GM12878 (cell line): ENCODE measurements around the gene ARID5B. TPM values are rescaled to one million over a fixed set of nuclear protein-coding genes. Genes with fewer than 3 reads are reported as not detected.

Source experiments
- ATAC-seq: fragments of 200-7000 bp; cut with Tn5 transposase; 3 replicates; pipeline ENCODE4 v1.9.1; 2020; ENCODE audit warnings: mild to moderate bottlenecking, moderate library complexity
- BruUV-seq: library from RNA; stranded (reverse); fragments of 400-500 nt; replicated peaks from 2 replicates; lab custom pipeline; 2021; lab: Mats Ljungman, UMichigan
- CTCF ChIA-PET: fragments of 300-600 bp; sonication (Branson Sonifier 250); formaldehyde crosslinking; extraction: SDS; loops from one replicate; lab custom pipeline; 2021; ENCODE audit warnings: inconsistent platforms; lab: Yijun Ruan, JAX
- POLR2A ChIA-PET: fragments of 350-600 bp; formaldehyde crosslinking; extraction: SDS; loops from one replicate; lab custom pipeline; 2021; ENCODE audit warnings: inconsistent platforms; lab: Charles Lee
- RAD21 ChIA-PET: fragments of 300-600 bp; sonication (Branson Sonifier 250); formaldehyde crosslinking; loops from one replicate; lab custom pipeline; 2023; ENCODE audit warnings: antibody characterized with exemption; ENCODE audit not compliant: unreplicated experiment; lab: Charles Lee
- SMC1A ChIA-PET: fragments of 300-600 bp; sonication (Branson Sonifier 250); formaldehyde crosslinking; loops from one replicate; lab custom pipeline; 2023; ENCODE audit not compliant: unreplicated experiment, uncharacterized antibody; lab: Charles Lee
- DNase-seq: peaks from one replicate; pipeline ENCODE4 v3.0.0-alpha.2; 2011; ENCODE audit warnings: low read depth, low spot score
- FAIRE-seq: peaks from 3 replicates; lab custom pipeline; 2011; peaks lifted over from hg19 to GRCh38; lab: Jason Lieb, UNC
- H2AFZ ChIP-seq: 2 replicates; pipeline ENCODE4 v1.6.0; 2011; ENCODE audit warnings: low read depth, low read length, control low read depth; ENCODE audit not compliant: control insufficient read depth
- H3K27ac ChIP-seq: 2 replicates; pipeline ENCODE4 v1.5.1; 2011; ENCODE audit warnings: control low read depth; ENCODE audit not compliant: control insufficient read depth, insufficient read depth
- H3K27me3 ChIP-seq, 2 experiments: replicated peaks in 1 of 2; 2 replicates each; pipeline versions ENCODE4 v1.6.0 to v1.6.1; 2011; ENCODE audit warnings: low read length in 1 of 2; ENCODE audit not compliant: control insufficient read depth in 2 of 2, insufficient read depth in 2 of 2
- H3K36me3 ChIP-seq, 2 experiments: 2 replicates each; pipeline ENCODE4 v1.5.1; 2011; ENCODE audit warnings: low read length in 1 of 2; ENCODE audit not compliant: control insufficient read depth in 2 of 2, insufficient read depth in 2 of 2
- H3K4me1 ChIP-seq: 2 replicates; pipeline ENCODE4 v1.6.1; 2011; ENCODE audit warnings: mild to moderate bottlenecking, low read length, moderate library complexity, mixed read lengths; ENCODE audit not compliant: control insufficient read depth, insufficient read depth
- H3K4me2 ChIP-seq: 2 replicates; pipeline ENCODE4 v1.6.0; 2011; ENCODE audit warnings: control low read depth; ENCODE audit not compliant: control insufficient read depth, insufficient read depth
- H3K4me3 ChIP-seq: fragments of 200-600 bp; sonication (generic); 2 replicates; pipeline ENCODE4 v1.5.1; 2016
- H3K79me2 ChIP-seq: 2 replicates; pipeline ENCODE4 v1.6.0; 2011; ENCODE audit warnings: low read length; ENCODE audit not compliant: control insufficient read depth, insufficient read depth
- H3K9ac ChIP-seq: 2 replicates; pipeline ENCODE4 v1.8.0; 2011; ENCODE audit warnings: low read length, control low read depth, mixed read lengths; ENCODE audit not compliant: control insufficient read depth, insufficient read depth
- H3K9me3 ChIP-seq: replicated peaks from 3 replicates; pipeline ENCODE4 v1.5.1; 2011; ENCODE audit warnings: mild to moderate bottlenecking, low read length; ENCODE audit not compliant: control insufficient read depth, insufficient read depth
- H4K20me1 ChIP-seq: 2 replicates; pipeline ENCODE4 v1.6.0; 2011; ENCODE audit not compliant: control insufficient read depth, insufficient read depth
- BCL11A ChIP-seq: IDR thresholded peaks from 2 replicates; pipeline ENCODE4 v1.6.1; 2011; ENCODE audit warnings: low read depth, low read length
- BCL3 ChIP-seq: IDR thresholded peaks from 2 replicates; pipeline ENCODE4 v1.6.1; 2011; ENCODE audit warnings: borderline replicate concordance, low read depth, mild to moderate bottlenecking, moderate library complexity, low read length; ENCODE audit not compliant: insufficient read depth, poor library complexity, severe bottlenecking
- FOXM1 ChIP-seq: IDR thresholded peaks from 2 replicates; pipeline ENCODE4 v1.6.1; 2012; ENCODE audit warnings: low read depth, mild to moderate bottlenecking, inconsistent platforms, low read length, moderate library complexity
- IKZF2 ChIP-seq, 2 experiments: fragments of 450-650 bp; IDR thresholded peaks; 2 replicates each; pipeline ENCODE4 v1.6.1; 2017; ENCODE audit warnings: mild to moderate bottlenecking in 2 of 2, moderate library complexity in 2 of 2
- JUND ChIP-seq: IDR thresholded peaks from 2 replicates; pipeline ENCODE4 v1.6.1; 2012; ENCODE audit warnings: low read depth, mild to moderate bottlenecking, low read length, improper control_type of control experiment, moderate library complexity
- KAT2A ChIP-seq: conservative IDR thresholded peaks from 2 replicates; pipeline ENCODE4 v1.6.1; 2011; ENCODE audit warnings: low read depth, low read length; ENCODE audit not compliant: control insufficient read depth
- MAX ChIP-seq: IDR thresholded peaks from 2 replicates; pipeline ENCODE4 v1.6.1; 2012; ENCODE audit warnings: low read depth, low read length, improper control_type of control experiment
- POLR2AphosphoS5 ChIP-seq: IDR thresholded peaks from 2 replicates; pipeline ENCODE4 v1.6.1; 2011; ENCODE audit warnings: mild to moderate bottlenecking, low read length, inconsistent platforms
- RAD21 ChIP-seq: IDR thresholded peaks from 2 replicates; pipeline ENCODE4 v1.6.1; 2011; ENCODE audit warnings: mild to moderate bottlenecking, low read depth, low read length, moderate library complexity; ENCODE audit not compliant: insufficient read depth
- RELB ChIP-seq: fragments of 450-650 bp; IDR thresholded peaks from 2 replicates; pipeline ENCODE4 v1.6.1; 2017; ENCODE audit warnings: low read depth, mild to moderate bottlenecking, moderate library complexity
- RUNX3 ChIP-seq: IDR thresholded peaks from 2 replicates; pipeline ENCODE4 v1.6.1; 2012; ENCODE audit warnings: low read length, inconsistent platforms
- SPI1 ChIP-seq: IDR thresholded peaks from 2 replicates; pipeline ENCODE4 v1.6.1; 2011; ENCODE audit warnings: low read depth, mild to moderate bottlenecking, low read length, moderate library complexity, borderline replicate concordance; ENCODE audit not compliant: insufficient read depth
- SREBF2 ChIP-seq: IDR thresholded peaks from 2 replicates; pipeline ENCODE4 v1.6.1; 2012; ENCODE audit warnings: mild to moderate bottlenecking, low read length
- SUZ12 ChIP-seq: fragments of 200-600 bp; sonication (generic); IDR thresholded peaks from one replicate; pipeline ENCODE4 v1.6.1; 2018; ENCODE audit warnings: antibody characterized with exemption, mild to moderate bottlenecking; ENCODE audit not compliant: unreplicated experiment
- TCF3 ChIP-seq: IDR thresholded peaks from 2 replicates; pipeline ENCODE4 v1.6.1; 2012; ENCODE audit warnings: low read depth, mild to moderate bottlenecking, low read length, borderline replicate concordance; ENCODE audit not compliant: insufficient read depth
- ZBTB33 ChIP-seq: fragments of 450-650 bp; IDR thresholded peaks from 2 replicates; pipeline ENCODE4 v1.6.1; 2017; ENCODE audit warnings: mild to moderate bottlenecking
- ZNF274 ChIP-seq: IDR thresholded peaks from one replicate; pipeline ENCODE4 v1.8.0; 2011; ENCODE audit not compliant: insufficient read length, insufficient read depth
- WGBS: methylation state at CpG from one replicate; pipeline ENCODE4 v1.1.6; 2016; ENCODE audit warnings: low lambda C conversion rate; ENCODE audit not compliant: insufficient replicate concordance, insufficient coverage; ENCODE audit errors: missing lambda C conversion rate; 5-methylcytosine and 5-hydroxymethylcytosine counted together
- in situ Hi-C: fragments of 300-500 bp; cut with MboI; formaldehyde crosslinking; loops from 9 replicates; pipeline ENCODE4 v1.14.3; 2018; ENCODE audit warnings: mixed read lengths
- intact Hi-C: fragments of 100-400 bp; cut with micrococcal nuclease; formaldehyde crosslinking; loops from one replicate; pipeline ENCODE4 v1.14.2; 2022; ENCODE audit not compliant: unreplicated experiment
- polyA plus RNA-seq, 11 experiments: library from polyadenylated mRNA; depleted of rRNA in 4 of 11; unstranded in 6 of 11; stranded (reverse) in 5 of 11; fragments of >200 nt; fragmentation: Nextera tagmentation in 4 of 11; fragmentation: Illumina TruSeq in 1 of 11; extraction: Ambion mirVana in 4 of 11; extraction: Trizol in 1 of 11; gene quantifications; 1 replicate in 1 of 11; 2 replicates in 10 of 11; pipeline versions ENCODE4 v1.2.1 to v1.2.3, GENCODE V29; 2011 to 2016; ENCODE audit warnings: inconsistent platforms in 2 of 11, missing spikeins in 2 of 11, low read depth in 1 of 11
- total RNA-seq, 4 experiments: library from RNA; depleted of rRNA in 3 of 4; stranded (reverse); fragments of >200 nt in 3 of 4; fragmentation: Illumina TruSeq in 1 of 4; extraction: Trizol in 1 of 4; gene quantifications; 2 replicates each; pipeline versions ENCODE4 v1.2.1 to v1.2.3, GENCODE V29; 2013 to 2021

The ARID5B gene
- total and polyA plus RNA-seq, 10 of the 15 experiments (the other 5 are each of a cell fraction or from before 2014, with no cell fraction given), result 2.7 to 8.5 (median 6.1) TPM

GRCh38 chr10:62049624-62050345, 148.3 kb downstream of the ARID5B start:
- BruUV-seq, result TSS peak; percentile 18
- Histone ChIP-seq H4K20me1 (no peaks in the 10 kb centered on the region), H3K36me3 (peaks cover 0 to 7% of the 10 kb centered on the region in 2 experiments; a peak in 3 of 4 replicates), H3K79me2 (peaks cover 87% of the 10 kb centered on the region), H3K4me3 (peak overlapping the region; percentile 68)
- no peak for FAIRE-seq
- CTCF ChIA-PET, result interaction anchor here (0.6 to 2.9 kb wide), 8 partner anchors 9 to 201 kb away, joined by 3 to 24 read pairs (median 3); no protein-coding TSS in a partner anchor
- SMC1A ChIA-PET, result interaction anchor here (1.0 to 4.0 kb wide), 11 partner anchors 11 to 195 kb away, joined by 3 to 32 read pairs (median 6); no protein-coding TSS in a partner anchor
- WGBS, result 0% methylated on average over 2 of the region's 2 CpGs
- no peak for TF ChIP-seq SREBF2
- no peak for TF ChIP-seq BCL11A
- TF ChIP-seq TCF3, result no peak
- no peak for TF ChIP-seq BCL3
- TF ChIP-seq IKZF2 (IDR thresholded peaks at IDR 0.05), result no peak
- no peak for TF ChIP-seq SUZ12
- no peak for TF ChIP-seq JUND
- TF ChIP-seq ZBTB33, result no peak
- TF ChIP-seq ZNF274, result no peak
- no peak for TF ChIP-seq MAX
- TF ChIP-seq KAT2A, result no peak
- TF ChIP-seq SPI1, result no peak
- no peak for TF ChIP-seq POLR2AphosphoS5
- no peak for TF ChIP-seq FOXM1
- no peak for TF ChIP-seq RAD21
- no peak for TF ChIP-seq RUNX3
- TF ChIP-seq RELB, result no peak
- TF ChIP-seq, all 136 proteins: peak for 0
- RAD21 ChIA-PET, result interaction anchor here (0.6 to 3.4 kb wide), 11 partner anchors 10 to 195 kb away, joined by 3 to 17 read pairs (median 3); no protein-coding TSS in a partner anchor
- peak overlapping the region; percentile 93 for H3K27ac ChIP-seq
- intact Hi-C loops (loop anchor here (2.0 to 5.0 kb wide), 5 partner anchors 31 to 138 kb away; no protein-coding TSS in a partner anchor), in situ Hi-C loops (loop anchor here (5.0 kb wide), 2 partner anchors 147 to 193 kb away; partner anchors contain the start of gene ARID5B)
- DNase-seq, result no peak
- H3K4me2 ChIP-seq, result peak overlapping the region; percentile 99
- POLR2A ChIA-PET, result interaction anchor here (0.6 to 1.4 kb wide), 3 partner anchors 65 to 148 kb away, joined by 3 to 9 read pairs (median 3); partner anchors contain the start of gene ARID5B
- H3K9me3 ChIP-seq, result no peaks in the 10 kb centered on the region; the same call in 2 of the 3 replicates
- H3K9ac ChIP-seq, result peak overlapping the region; percentile 92
- 0 out of 2 replicates have a peak overlapping the region, but pooled peaks have one; percentile 25 for H2AFZ ChIP-seq
- ATAC-seq, result no peak
- H3K27me3 ChIP-seq, result no peaks in the 10 kb centered on the region
- peaks cover 64% of the 10 kb centered on the region for H3K4me1 ChIP-seq
